Measurements from ENCODE around the gene PACS2. TPM values are rescaled to one million over a fixed set of nuclear protein-coding genes. Genes with fewer than 3 reads are reported as not detected.
A peak's percentile ranks its signal among the peaks of the same experiment; 100 is the strongest.

The PACS2 gene
- total and polyA plus RNA-seq, 2 of the 8 experiments (the other 6 are each of a cell fraction or from before 2014, with no cell fraction given) = 38.0 to 62.8 TPM

DNA sequence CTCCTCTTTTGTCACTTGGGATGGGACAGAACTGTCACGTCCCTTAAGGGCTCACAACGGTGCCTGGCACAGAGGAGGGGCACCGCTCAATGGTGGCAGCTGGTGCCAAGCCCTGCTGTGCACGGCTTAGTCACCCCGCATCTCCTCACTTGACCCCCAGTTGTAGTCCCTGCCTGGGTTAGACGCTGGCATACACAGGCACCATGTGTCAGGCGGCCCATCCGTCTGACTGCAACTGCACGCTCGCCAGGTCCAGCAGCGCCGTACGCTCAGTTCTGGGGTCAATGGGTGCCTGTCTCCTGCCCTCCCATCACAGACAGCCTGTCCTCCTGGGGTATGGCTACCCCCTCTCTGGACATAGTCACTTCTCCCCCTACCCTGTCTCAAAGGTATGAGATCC lies 1.6 kb upstream of the PACS2 start:
- Histone ChIP-seq H3K9ac (replicated peaks in 1 of 4; ENCODE audit: extremely low read depth in 1 of 4, low read depth in 3 of 4, low read length in 3 of 4) (no peak overlapping the region), H3K14ac (ENCODE audit: insufficient read length) (no peak overlapping the region), H2BK15ac (ENCODE audit: low read length) (peak overlapping the region; percentile 97; the same call in 1 of the 2 replicates), H2AFZ (ENCODE audit: low read length) (no peak overlapping the region), H3K79me1 (ENCODE audit: low read depth, low read length) (peaks cover 13% of the 10 kb centered on the region), H3K4me1 (replicated peaks in 1 of 4; ENCODE audit: control insufficient read depth in 3 of 4, insufficient read depth in 4 of 4, low read length in 3 of 4) (peaks cover 0 to 16% (median 9%) of the 10 kb centered on the region in 4 experiments; a peak in 6 of 7 replicates), H2BK20ac (ENCODE audit: low read length) (no peak overlapping the region), H2BK120ac (replicated peaks; ENCODE audit: low read depth, low read length) (no peak overlapping the region), H3K23me2 (ENCODE audit: low read depth, low read length) (peaks cover 7% of the 10 kb centered on the region; the same call in 1 of the 2 replicates), H3K56ac (replicated peaks; ENCODE audit: insufficient read length, low read depth, low read length) (no peak overlapping the region), H3K4me3 (ENCODE audit: extremely low read depth in 1 of 4, insufficient read depth in 2 of 4, low read depth in 3 of 4, low read length in 4 of 4) (no peak overlapping the region), H3K79me2 (ENCODE audit: control insufficient read depth in 1 of 2, insufficient read depth in 2 of 2, low read length in 2 of 2) (peaks cover 7 to 24% of the 10 kb centered on the region in 2 experiments; a peak in 3 of 4 replicates), H3K27me3 (replicated peaks in 1 of 4; ENCODE audit: control insufficient read depth in 3 of 4, extremely low read depth in 1 of 4, insufficient read depth in 3 of 4, low read length in 3 of 4) (peaks cover 0 to 4% (median 0%) of the 10 kb centered on the region in 4 experiments; a peak in 1 of 7 replicates), H2AK5ac (ENCODE audit: low read depth, low read length) (peak overlapping the region; percentile 33; the same call in 1 of the 2 replicates), H3K4me2 (ENCODE audit: insufficient read depth in 1 of 2, low read depth in 2 of 2, low read length in 2 of 2) (no peak overlapping the region), H3K9me3 (ENCODE audit: insufficient read depth in 2 of 2, low read depth in 1 of 2, low read length in 1 of 2) (no peaks in the 10 kb centered on the region), H4K8ac (ENCODE audit: extremely low read depth, insufficient read depth, low read length) (no peak overlapping the region; the same call in 1 of the 2 replicates), H3K4ac (replicated peaks; ENCODE audit: insufficient read length, low read depth, low read length) (no peak overlapping the region), H3K27ac (ENCODE audit: low read depth, low read length) (no peak overlapping the region), H3K23ac (ENCODE audit: insufficient read length) (no peak overlapping the region), H2BK12ac (ENCODE audit: low read depth, low read length) (peak overlapping the region; percentile 62; the same call in 1 of the 2 replicates), H4K20me1 (replicated peaks in 1 of 2; ENCODE audit: control insufficient read depth in 1 of 2, insufficient read depth in 2 of 2, low read length in 2 of 2) (peaks cover 7 to 24% of the 10 kb centered on the region in 2 experiments), H3K18ac (ENCODE audit: extremely low read depth, low read length) (no peak overlapping the region), H3K36me3 (ENCODE audit: control insufficient read depth in 2 of 4, insufficient read depth in 4 of 4, low read length in 3 of 4) (no peaks in the 10 kb centered on the region), H4K5ac (ENCODE audit: insufficient read length, low read depth, low read length) (no peak overlapping the region), H2BK5ac (ENCODE audit: low read depth, low read length) (no peak overlapping the region), H4K91ac (replicated peaks; ENCODE audit: insufficient read length, low read length) (peak overlapping the region; percentile 11)
- ChIA-PET POLR2A (ENCODE audit: partially characterized antibody) (no interaction called here), CTCF (ENCODE audit: partially characterized antibody) (interaction anchor here (0.8 to 1.5 kb wide), 4 partner anchors 10 to 39 kb away, joined by 3 read pairs; no protein-coding TSS in a partner anchor)
- DNase-seq (ENCODE audit: low read depth in 1 of 2, low spot score in 2 of 2) (no peak), FAIRE-seq (no peak)
- WGBS, 2 experiments (ENCODE audit: extremely low coverage in 1 of 2, insufficient coverage in 1 of 2, insufficient read length in 1 of 2, insufficient replicate concordance in 2 of 2, low coverage in 1 of 2, low lambda C conversion rate in 2 of 2, missing lambda C conversion rate in 1 of 2) = 88% methylated on average over 12 of the region's 13 CpGs; no CpG with 5 or more reads in 1 of the 2 experiments
- TF ChIP-seq HDAC2 (IDR thresholded peaks at IDR 0.05; ENCODE audit: borderline replicate concordance in 1 of 2, low read depth in 2 of 2, low read length in 2 of 2) = no peak
- TF ChIP-seq, protein P1, sequence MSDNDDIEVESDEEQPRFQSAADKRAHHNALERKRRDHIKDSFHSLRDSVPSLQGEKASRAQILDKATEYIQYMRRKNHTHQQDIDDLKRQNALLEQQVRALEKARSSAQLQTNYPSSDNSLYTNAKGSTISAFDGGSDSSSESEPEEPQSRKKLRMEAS (IDR thresholded peaks at IDR 0.05) = no peak
- no peak for TF ChIP-seq FOSL1 (IDR thresholded peaks at IDR 0.05; ENCODE audit: insufficient read depth, low read depth, low read length)
- no peak for TF ChIP-seq BCL11A (IDR thresholded peaks at IDR 0.05; ENCODE audit: low read depth in 2 of 2, low read length in 2 of 2)
- no peak for TF ChIP-seq RFX5 (IDR thresholded peaks at IDR 0.05; ENCODE audit: borderline replicate concordance, low read depth, low read length)
- no peak for TF ChIP-seq RAD21 (IDR thresholded peaks at IDR 0.05 in 1 of 2, conservative IDR thresholded peaks at IDR 0.05 in 1 of 2; ENCODE audit: low read depth in 2 of 2, low read length in 2 of 2)
- TF ChIP-seq POU5F1 (IDR thresholded peaks at IDR 0.05; ENCODE audit: low read depth, low read length) = no peak
- no peak for TF ChIP-seq EZH2 (IDR thresholded peaks at IDR 0.05; ENCODE audit: low read depth, low read length, severe bottlenecking)
- no peak for TF ChIP-seq YY1 (IDR thresholded peaks at IDR 0.05; ENCODE audit: low read depth, low read length)
- no peak for TF ChIP-seq EP300 (IDR thresholded peaks at IDR 0.05; ENCODE audit: borderline replicate concordance in 1 of 2, low read depth in 2 of 2, low read length in 2 of 2)
- TF ChIP-seq RNF2 (IDR thresholded peaks at IDR 0.05; ENCODE audit: borderline replicate concordance, low read depth, low read length, missing control alignments, poor library complexity, severe bottlenecking) = no peak
- TF ChIP-seq SP1 (IDR thresholded peaks at IDR 0.05; ENCODE audit: low read depth, low read length) = no peak

Measured in H1 (cell line).